ENCODE data around the gene TLCD4. TPM values are rescaled to one million over a fixed set of nuclear protein-coding genes. Genes with fewer than 3 reads are reported as not detected.
"Not testable (repeated sequence)": the region's sequence is repeated elsewhere in the genome, so short reads cannot be mapped to it uniquely, and the experiment has no call there.

The TLCD4 gene
- total RNA-seq, 1 donor from 2014 or later, result 0.24 TPM

DNA sequence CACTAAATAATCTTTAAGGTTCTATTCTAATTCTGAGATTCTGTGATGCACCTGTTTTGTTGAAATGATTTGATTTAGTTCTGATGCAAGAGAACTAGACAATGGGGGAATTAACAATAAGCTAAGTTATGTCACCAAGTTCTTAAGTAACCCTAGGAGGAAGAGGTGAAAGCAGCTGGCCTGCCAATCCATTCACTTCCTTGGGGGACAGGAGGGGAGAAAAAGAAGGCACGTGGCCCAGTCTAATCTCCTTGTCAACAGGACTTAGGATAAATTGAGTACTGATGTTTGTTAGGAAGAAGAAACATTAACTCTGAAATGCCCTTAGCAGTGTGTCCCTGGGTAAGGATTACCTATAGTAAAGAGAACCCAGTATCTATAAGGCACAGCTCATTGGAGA, 36.9 kb downstream of the TLCD4 start:
- ChIA-PET CTCF (no interaction called here), POLR2A (no interaction called here)
- no peaks in the 10 kb centered on the region for H3K4me1 Mint-ChIP-seq
- intact Hi-C loops (cut with micrococcal nuclease), result no loop called here
- no peaks in the 10 kb centered on the region for H3K27me3 Mint-ChIP-seq
- no peaks in the 10 kb centered on the region for H3K36me3 Mint-ChIP-seq (ENCODE audit: low read depth)
- DNase-seq (no peak), ATAC-seq (ENCODE audit: low read depth) (no peak)
- H3K27ac Mint-ChIP-seq, result no peak overlapping the region
- TF ChIP-seq, protein P1, sequence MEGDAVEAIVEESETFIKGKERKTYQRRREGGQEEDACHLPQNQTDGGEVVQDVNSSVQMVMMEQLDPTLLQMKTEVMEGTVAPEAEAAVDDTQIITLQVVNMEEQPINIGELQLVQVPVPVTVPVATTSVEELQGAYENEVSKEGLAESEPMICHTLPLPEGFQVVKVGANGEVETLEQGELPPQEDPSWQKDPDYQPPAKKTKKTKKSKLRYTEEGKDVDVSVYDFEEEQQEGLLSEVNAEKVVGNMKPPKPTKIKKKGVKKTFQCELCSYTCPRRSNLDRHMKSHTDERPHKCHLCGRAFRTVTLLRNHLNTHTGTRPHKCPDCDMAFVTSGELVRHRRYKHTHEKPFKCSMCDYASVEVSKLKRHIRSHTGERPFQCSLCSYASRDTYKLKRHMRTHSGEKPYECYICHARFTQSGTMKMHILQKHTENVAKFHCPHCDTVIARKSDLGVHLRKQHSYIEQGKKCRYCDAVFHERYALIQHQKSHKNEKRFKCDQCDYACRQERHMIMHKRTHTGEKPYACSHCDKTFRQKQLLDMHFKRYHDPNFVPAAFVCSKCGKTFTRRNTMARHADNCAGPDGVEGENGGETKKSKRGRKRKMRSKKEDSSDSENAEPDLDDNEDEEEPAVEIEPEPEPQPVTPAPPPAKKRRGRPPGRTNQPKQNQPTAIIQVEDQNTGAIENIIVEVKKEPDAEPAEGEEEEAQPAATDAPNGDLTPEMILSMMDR (IDR thresholded peaks at IDR 0.05), result no peak
- H3K4me3 Mint-ChIP-seq, result no peak overlapping the region
- H3K9me3 Mint-ChIP-seq, result no peaks in the 10 kb centered on the region

DNA sequence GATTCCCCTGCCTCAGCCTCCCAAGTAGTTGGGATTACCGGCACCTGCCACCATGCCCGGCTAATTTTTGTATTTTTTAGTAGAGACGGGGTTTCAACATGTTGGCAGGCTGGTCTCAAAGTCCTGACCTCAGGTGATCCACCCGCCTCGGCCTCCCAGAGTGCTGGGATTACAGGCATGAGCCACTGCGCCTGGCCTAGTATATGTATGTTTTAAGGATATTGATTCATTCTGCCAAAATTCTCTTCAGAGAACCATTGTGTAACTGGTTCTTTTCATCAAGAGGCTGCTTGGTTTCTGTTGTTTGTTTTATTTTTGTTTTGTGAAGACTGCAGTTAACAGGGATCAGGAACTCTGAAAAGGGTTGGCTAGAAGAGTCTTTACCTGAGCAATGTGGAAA, 48.4 kb downstream of the TLCD4 start:
- H3K4me1 Mint-ChIP-seq; intact Hi-C loops (cut with micrococcal nuclease); POLR2A ChIA-PET; H3K4me3 Mint-ChIP-seq; ATAC-seq (ENCODE audit: low read depth); H3K27me3 Mint-ChIP-seq; CTCF ChIA-PET; H3K36me3 Mint-ChIP-seq (ENCODE audit: low read depth); H3K9me3 Mint-ChIP-seq; H3K27ac Mint-ChIP-seq; DNase-seq: not testable (repeated sequence)

Other genes with a start within 250 kb of the TLCD4 start
- 6.2 and 11.8 TPM in 2 replicates for gene CNN3, start 190.2 kb upstream of the TLCD4 start, total RNA-seq
- gene ALG14, start 44.4 kb upstream of the TLCD4 start, total RNA-seq, result 3.7 and 7.5 TPM in 2 replicates
- 17.1 and 18.9 TPM in 2 replicates for gene RWDD3, start 116.9 kb downstream of the TLCD4 start, total RNA-seq